Stimulated activated CD4-positive, alpha-beta T cell treated with anti-CD3 and anti-CD28 coated beads, Interleukin-15, amount 100 ng/mL, for 1 hour (primary cell): ENCODE data around the gene SLC29A4.
"Not testable (repeated sequence)": the region's sequence is repeated elsewhere in the genome, so short reads cannot be mapped to it uniquely, and the experiment has no call there.

ENCODE experiments used
- DNase-seq, 2 donors: peaks; one replicate each; pipeline ENCODE4 v3.0.0-alpha.2; 2020; ENCODE audit warnings: low read depth in 1 of 2, low spot score in 1 of 2

SLC29A4 gene

DNA sequence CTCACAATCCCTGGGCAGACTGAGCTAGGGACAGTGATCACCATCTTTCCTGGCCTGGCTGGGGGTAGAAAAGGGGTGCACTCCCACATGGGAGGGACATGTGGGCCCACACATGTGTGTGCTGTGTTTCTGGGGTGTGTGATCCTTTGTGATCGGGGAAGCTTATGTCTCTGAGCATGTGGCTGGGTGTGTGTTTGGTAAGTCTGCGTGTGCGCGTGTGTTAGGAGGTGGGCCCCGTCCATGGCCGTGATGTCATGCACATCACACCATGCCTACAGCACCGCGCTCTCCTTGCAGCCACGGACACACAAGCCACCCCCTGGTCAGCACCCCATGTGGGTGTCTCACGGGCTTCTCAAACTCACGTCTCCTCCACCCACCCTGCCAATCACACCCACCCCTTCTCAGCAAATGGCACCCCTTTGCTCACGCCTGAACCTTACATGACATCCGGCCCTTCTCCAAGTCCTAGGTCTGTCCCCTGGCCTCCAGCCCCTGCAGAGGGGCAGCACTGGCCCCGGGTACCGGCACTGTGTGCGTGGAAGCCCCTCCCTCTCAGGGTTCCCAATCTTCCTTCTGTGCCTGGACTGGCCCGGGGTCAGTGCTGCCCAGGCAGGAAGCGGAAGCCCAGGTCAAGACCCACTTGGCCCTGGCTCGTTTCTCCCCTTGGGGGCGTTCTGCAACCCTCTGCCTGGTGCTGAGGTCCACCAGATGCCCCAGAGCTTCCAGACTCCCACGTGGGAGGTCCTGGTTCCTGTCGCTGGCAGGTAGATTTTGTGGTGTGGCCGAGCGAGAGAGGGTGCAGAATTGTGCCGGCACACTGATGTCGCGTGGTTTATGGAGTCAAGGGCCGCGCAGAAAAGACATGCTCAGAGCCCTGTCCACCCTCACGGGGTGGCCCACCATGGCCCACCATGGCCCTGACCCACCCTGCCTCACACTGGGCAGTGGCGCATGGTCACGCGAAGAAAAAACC, 12.6 kb downstream of the SLC29A4 start:
- DNase-seq: no peak

DNA sequence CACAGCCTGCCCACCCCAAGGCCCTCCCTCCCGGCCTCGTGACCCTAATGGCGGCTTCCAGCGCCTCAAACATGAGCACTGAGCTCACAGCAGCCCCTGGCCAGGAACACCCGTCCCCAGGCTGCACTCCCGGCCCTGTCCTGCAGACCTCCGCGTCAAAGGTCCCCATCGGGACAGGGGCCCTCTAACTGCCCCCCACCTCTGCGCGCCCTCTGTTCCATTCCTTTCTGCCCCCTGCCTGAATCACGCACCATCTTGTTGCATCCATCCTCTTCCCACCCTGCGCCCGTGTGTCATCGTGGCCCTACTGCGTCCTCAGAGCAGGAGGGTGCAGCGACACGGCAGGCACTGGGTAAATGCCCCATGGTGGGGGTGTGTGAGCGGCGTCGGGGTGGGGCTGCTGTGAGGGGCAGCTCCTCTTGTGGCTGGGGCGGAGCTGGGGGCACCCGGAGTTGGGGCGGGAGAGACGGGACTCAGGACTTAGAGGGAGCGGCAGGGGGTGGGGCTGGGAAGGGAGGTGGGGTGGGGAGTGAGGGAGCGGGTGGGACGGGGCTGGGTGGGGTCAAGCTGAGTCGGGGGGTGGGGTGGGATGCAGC, 13.4 kb downstream of the SLC29A4 start:
- DNase-seq: no peak

GRCh38 chr7:5296611-5297226, 14.0 kb downstream of the SLC29A4 start:
- DNase-seq: peak; percentile 37 to 56

DNA sequence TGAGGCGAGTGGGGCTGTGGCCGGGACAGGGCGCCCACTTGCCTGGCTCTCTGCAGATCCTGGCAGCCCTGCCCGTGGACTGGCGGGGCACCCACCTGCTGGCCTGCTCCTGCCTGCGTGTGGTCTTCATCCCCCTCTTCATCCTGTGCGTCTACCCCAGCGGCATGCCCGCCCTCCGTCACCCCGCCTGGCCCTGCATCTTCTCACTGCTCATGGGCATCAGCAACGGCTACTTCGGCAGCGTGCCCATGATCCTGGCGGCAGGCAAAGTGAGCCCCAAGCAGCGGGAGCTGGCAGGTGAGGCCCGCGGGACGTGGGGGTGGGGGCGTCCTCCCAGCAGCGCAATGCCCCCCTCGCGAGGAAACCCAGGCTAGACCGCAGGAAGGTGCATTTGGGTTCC, 17.6 kb downstream of the SLC29A4 start:
- no peak for DNase-seq

- DNase-seq: no peak
These were observed 19.8 kb downstream of the SLC29A4 start for GRCh38 chr7:5302577-5302976.

DNA sequence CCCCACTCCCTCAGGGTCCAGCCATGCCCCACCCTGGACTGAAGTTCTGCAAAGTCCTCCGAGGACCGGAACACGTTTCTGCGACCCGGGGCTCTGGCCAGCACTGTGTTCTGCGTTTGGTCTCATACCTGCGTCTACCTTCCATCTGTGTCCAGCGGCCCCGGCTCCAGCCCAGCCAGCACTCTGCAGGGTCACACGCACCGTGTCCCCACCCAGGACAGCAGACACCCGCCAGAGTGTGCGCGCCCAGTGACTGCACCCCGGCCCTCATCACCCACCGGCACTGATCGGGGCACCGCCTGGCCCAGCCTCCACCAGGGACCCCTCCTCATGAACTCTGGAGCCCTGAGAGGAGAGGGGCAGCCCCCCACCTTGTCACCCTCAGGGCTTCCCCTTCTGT, 20.3 kb downstream of the SLC29A4 start:
- DNase-seq: no peak

DNA sequence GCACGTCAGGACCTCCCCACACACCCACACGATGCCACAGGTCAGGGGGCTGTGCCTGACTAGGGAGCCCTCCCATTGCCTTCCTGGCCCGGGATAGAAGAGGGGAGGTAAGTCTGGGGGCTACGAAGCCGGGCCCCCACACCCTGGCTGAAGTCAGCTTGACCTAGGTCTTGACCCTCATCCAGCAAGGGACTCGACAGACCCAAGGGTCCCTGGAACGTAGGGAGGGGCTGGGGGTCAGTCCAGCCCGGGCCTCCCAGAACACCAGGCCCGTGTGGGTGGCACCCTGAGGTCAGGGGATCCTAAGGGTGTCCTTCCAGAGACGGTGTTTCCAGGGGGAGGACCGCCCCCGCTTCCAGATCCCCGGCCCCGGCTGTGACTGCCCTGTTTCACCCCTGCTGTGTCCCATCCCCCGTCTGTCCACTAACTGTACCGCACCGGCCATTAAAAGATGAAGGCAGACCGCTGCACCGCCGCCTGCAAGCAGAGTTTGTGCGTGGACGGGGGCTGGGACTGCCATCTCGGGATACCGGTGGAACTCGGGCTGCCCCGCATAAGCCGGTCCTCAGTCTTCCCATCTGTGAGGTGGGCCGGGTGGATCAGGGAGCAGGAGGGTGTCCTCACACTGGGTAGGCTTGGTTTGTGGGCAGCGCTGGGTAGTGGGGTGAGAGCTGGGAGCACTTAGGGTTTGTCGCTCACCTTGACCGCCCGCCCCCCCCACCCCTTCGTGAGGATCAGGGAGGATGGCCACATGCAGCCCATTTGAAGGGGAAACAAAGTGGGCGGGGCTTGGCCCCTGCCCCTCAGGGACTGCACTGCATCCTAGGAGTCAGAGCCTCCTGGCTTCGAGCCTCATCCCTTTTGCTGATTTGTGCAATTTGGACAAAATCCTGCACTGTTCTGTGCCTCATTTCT, 21.1 kb downstream of the SLC29A4 start:
- no peak for DNase-seq

- not testable (repeated sequence) for DNase-seq
These were observed 22.3 kb downstream of the SLC29A4 start for GRCh38 chr7:5305050-5305449.

GRCh38 chr7:5307221-5308142, 24.7 kb downstream of the SLC29A4 start:
- DNase-seq: not testable (repeated sequence)

DNA sequence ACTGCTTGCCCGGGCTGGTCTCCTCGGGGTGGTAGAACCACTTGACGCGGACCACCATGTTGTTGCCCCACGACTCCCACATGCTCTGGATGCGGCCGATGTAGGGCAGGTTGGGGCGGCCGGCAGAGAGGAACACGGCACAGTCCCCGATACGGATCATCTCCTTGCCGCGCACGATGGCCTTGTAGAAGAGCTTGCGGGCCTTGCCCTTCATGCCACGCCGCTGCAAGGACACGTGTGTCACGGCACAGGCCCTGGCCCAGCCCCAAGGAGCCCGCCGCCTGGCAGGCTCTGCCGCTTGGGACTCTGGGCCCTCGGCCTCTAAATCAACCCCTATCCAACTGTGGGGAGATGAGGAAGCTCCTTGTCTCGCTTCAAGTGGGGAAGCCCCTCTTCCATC, 26.4 kb downstream of the SLC29A4 start:
- DNase-seq: no peak

- no peak for DNase-seq
These were observed 28.2 kb downstream of the SLC29A4 start for GRCh38 chr7:5310822-5311405.

- not testable (repeated sequence) for DNase-seq
These were observed 29.7 kb downstream of the SLC29A4 start for GRCh38 chr7:5312276-5313070.

DNA sequence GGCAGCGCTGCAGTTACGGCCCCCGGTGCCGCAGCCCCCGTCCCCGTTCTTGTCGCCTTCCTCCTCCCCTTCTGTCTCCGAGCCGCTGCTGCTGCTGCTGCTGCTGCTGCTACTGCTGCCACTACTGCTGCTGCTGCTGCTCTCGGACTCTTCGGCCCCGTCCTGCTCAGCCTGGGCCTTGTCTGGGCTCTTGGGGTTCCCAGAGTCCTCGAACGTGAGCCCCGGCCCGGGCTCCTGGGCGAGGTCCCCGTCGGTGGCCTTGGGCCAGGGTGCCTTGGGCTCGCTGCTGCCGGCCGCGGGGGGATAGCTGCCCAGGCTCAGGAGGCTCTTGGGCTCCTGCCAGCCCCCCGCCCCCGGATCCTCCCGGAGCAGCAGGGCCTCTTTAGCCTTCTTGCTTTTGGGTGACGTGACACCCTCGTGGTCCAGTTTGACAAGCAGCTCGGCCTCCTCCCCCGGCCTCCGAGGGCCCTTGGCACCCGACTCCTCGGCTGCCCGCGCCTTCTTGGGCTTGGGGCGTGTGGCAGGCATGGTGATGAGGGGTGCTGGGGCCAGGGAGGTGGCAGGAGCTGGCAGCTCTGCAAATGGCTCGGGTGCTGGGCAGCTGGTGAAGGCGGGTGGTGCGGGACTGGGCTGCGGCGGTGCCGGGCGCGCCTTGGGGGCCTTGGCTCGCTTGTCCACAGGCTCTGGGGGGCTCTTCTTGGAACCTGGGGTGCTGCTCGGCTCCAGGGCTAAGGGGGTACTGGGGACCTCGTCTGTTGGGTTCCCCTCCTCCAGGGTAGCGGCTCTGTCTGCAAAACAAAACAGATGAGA, 30.5 kb downstream of the SLC29A4 start:
- not testable (repeated sequence) for DNase-seq

DNA sequence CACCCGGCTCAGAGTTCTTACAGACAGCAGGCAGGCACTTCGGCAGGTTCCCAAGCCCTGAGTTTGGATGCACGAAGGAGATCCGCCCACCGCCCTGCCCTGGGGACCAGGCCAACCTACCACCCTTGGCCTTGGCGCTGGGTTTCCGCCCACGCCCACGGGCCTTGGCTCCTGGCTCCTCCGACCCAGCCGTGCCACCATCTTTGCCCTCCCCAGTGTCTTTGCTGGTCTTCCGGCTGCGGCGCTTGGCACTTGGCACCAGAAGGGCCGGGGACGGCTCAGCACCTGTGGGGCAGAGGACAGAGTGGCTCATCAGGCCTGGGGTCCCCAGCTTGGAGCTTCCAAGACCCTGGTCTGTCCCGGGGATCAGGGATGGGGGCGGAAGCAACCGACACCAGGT, 32.1 kb downstream of the SLC29A4 start:
- DNase-seq: no peak

DNA sequence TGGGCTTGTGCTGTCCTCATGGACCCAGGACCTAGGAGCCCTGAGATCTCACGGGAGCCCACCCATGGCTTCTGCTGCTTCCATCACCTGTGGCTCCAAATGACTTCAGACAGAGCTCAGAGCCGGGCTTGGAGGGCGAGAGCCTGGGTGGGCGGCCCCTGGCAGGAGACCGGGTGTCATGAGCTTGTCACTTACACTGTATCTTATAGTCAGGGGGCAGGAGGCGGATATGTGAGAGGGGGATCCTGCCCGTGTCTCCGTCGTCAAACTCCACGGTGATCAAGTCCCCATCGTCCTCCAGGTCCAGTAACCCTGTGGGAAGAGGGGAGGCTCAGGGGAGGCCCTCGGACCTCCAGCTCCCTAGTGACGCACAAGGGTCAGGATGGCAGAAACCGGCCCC, 33.0 kb downstream of the SLC29A4 start:
- no peak for DNase-seq

- not testable (repeated sequence) for DNase-seq
These were observed 35.9 kb downstream of the SLC29A4 start for GRCh38 chr7:5318613-5319012.

DNA sequence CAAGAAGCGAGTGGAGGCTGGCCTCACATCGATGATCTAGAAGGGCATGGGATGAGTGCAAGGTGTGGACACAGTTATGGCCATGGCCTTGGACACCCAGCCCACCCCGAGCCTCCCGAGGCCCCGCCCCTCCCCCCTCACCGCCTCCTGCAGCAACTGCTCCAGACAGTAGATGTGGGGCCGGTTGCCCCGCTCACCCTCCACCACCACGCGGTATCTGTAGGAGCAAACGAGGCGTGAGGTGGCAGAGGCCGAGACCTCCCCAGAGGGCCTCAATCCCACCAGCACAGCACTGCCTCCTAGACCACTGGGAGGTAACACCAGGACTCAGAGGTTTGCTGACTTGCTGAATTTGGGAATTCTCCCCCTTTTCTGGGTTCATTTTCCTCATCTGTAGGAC, 37.6 kb downstream of the SLC29A4 start:
- DNase-seq: no peak
